ENCODE results near the gene NR5A1.

NR5A1 gene

DNA sequence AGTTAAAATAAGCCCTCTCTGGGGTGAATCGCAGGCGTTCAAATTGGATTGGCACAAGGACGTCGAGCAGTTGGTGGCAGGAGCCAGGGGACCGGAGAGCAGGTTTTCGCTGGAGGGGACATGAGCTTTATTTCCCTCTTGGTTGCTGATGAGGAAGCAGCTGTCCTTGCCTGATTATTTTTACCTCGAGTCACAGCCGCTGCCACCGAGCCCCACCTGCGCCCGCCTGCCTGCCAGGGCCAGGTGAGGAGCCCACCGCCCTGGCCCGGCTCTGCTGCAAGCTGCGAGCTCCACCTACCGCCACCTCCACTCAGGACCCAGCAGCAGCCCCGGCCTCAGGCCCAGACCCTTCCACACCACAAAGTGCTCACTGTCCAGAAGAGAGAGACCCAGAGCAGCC, 65.9 kb downstream of the NR5A1 start:
- no peak overlapping the region for H3K9ac ChIP-seq (ENCODE audit: low read depth, low read length)
- peaks cover 30% of the 10 kb centered on the region for H3K27me3 ChIP-seq (ENCODE audit: control insufficient read depth, insufficient read depth, low read length)
- H3K4me2 ChIP-seq (ENCODE audit: low read length): no peak overlapping the region

GRCh38 chr9:124440786-124441185, 66.4 kb downstream of the NR5A1 start:
- Histone ChIP-seq H3K27me3 (ENCODE audit: control insufficient read depth, insufficient read depth, low read length) (peaks cover 30% of the 10 kb centered on the region), H3K36me3 (ENCODE audit: insufficient read depth, low read length) (no peaks in the 10 kb centered on the region), H3K4me2 (ENCODE audit: low read length) (no peak overlapping the region), H3K4me3 (ENCODE audit: low read length) (no peak overlapping the region), H3K9me3 (replicated peaks; ENCODE audit: low read length) (no peaks in the 10 kb centered on the region), H3K4me1 (ENCODE audit: control insufficient read depth, insufficient read depth, low read length) (no peaks in the 10 kb centered on the region), H3K9ac (ENCODE audit: low read depth, low read length) (no peak overlapping the region)

More for the DNA sequence above, 65.9 kb downstream of the NR5A1 start:
- Histone ChIP-seq H3K36me3 (ENCODE audit: insufficient read depth, low read length) (no peaks in the 10 kb centered on the region), H3K9me3 (replicated peaks; ENCODE audit: low read length) (no peaks in the 10 kb centered on the region), H3K4me3 (ENCODE audit: low read length) (no peak overlapping the region), H3K4me1 (ENCODE audit: control insufficient read depth, insufficient read depth, low read length) (no peaks in the 10 kb centered on the region)

GRCh38 chr9:124439686-124440243, 67.4 kb downstream of the NR5A1 start:
- peaks cover 30% of the 10 kb centered on the region for H3K27me3 ChIP-seq (ENCODE audit: control insufficient read depth, insufficient read depth, low read length)
- H3K9me3 ChIP-seq (replicated peaks; ENCODE audit: low read length): no peaks in the 10 kb centered on the region
- H3K4me2 ChIP-seq (ENCODE audit: low read length): no peak overlapping the region
- no peak overlapping the region for H3K4me3 ChIP-seq (ENCODE audit: low read length)
- H3K36me3 ChIP-seq (ENCODE audit: insufficient read depth, low read length): no peaks in the 10 kb centered on the region
- H3K9ac ChIP-seq (ENCODE audit: low read depth, low read length): no peak overlapping the region
- no peaks in the 10 kb centered on the region for H3K4me1 ChIP-seq (ENCODE audit: control insufficient read depth, insufficient read depth, low read length)

- no peak overlapping the region for H3K9ac ChIP-seq (ENCODE audit: low read depth, low read length)
- no peak overlapping the region for H3K4me2 ChIP-seq (ENCODE audit: low read length)
These were observed 68.1 kb downstream of the NR5A1 start for GRCh38 chr9:124439086-124439485.

DNA sequence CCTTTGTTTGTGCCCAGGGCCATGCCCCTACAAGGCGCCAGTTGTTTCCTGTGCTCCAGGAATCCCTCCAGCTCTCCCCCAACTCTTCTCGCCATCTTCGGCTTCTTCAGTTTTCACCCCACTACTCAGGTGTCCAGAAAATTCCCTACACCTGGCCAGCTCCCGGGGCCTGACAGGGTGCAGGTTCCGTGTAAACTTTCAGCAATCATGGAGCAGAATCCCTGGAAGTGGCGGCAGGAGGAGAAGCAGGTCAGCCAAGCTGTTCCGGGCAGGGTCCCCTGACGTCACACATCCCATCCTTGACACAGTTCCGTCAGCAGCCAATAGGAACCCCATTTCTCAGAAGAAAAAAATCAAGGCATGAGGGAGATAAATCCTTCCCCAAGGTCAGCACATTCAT, 69.1 kb downstream of the NR5A1 start:
- Histone ChIP-seq H3K9me3 (replicated peaks; ENCODE audit: low read length) (no peaks in the 10 kb centered on the region), H3K36me3 (ENCODE audit: insufficient read depth, low read length) (no peaks in the 10 kb centered on the region), H3K4me2 (ENCODE audit: low read length) (no peak overlapping the region), H3K27me3 (ENCODE audit: control insufficient read depth, insufficient read depth, low read length) (peaks cover 41% of the 10 kb centered on the region), H3K4me1 (ENCODE audit: control insufficient read depth, insufficient read depth, low read length) (no peaks in the 10 kb centered on the region), H3K4me3 (ENCODE audit: low read length) (no peak overlapping the region), H3K9ac (ENCODE audit: low read depth, low read length) (no peak overlapping the region)

More at GRCh38 chr9:124439086-124439485, 68.1 kb downstream of the NR5A1 start:
- H3K4me1 ChIP-seq (ENCODE audit: control insufficient read depth, insufficient read depth, low read length): no peaks in the 10 kb centered on the region
- H3K27me3 ChIP-seq (ENCODE audit: control insufficient read depth, insufficient read depth, low read length): peaks cover 35% of the 10 kb centered on the region
- no peak overlapping the region for H3K4me3 ChIP-seq (ENCODE audit: low read length)
- H3K9me3 ChIP-seq (replicated peaks; ENCODE audit: low read length): no peaks in the 10 kb centered on the region
- no peaks in the 10 kb centered on the region for H3K36me3 ChIP-seq (ENCODE audit: insufficient read depth, low read length)

GRCh38 chr9:124437086-124437485, 70.1 kb downstream of the NR5A1 start:
- no peak overlapping the region for H3K9ac ChIP-seq (ENCODE audit: low read depth, low read length)
- no peak overlapping the region for H3K4me2 ChIP-seq (ENCODE audit: low read length)
- no peak overlapping the region for H3K4me3 ChIP-seq (ENCODE audit: low read length)
- no peaks in the 10 kb centered on the region for H3K4me1 ChIP-seq (ENCODE audit: control insufficient read depth, insufficient read depth, low read length)
- H3K27me3 ChIP-seq (ENCODE audit: control insufficient read depth, insufficient read depth, low read length): peaks cover 45% of the 10 kb centered on the region
- no peaks in the 10 kb centered on the region for H3K36me3 ChIP-seq (ENCODE audit: insufficient read depth, low read length)
- H3K9me3 ChIP-seq (replicated peaks; ENCODE audit: low read length): no peaks in the 10 kb centered on the region

- no peak overlapping the region for H3K4me2 ChIP-seq (ENCODE audit: low read length)
- H3K4me3 ChIP-seq (ENCODE audit: low read length): no peak overlapping the region
- H3K27me3 ChIP-seq (ENCODE audit: control insufficient read depth, insufficient read depth, low read length): peaks cover 41% of the 10 kb centered on the region
- H3K4me1 ChIP-seq (ENCODE audit: control insufficient read depth, insufficient read depth, low read length): no peaks in the 10 kb centered on the region
- no peaks in the 10 kb centered on the region for H3K36me3 ChIP-seq (ENCODE audit: insufficient read depth, low read length)
- no peak overlapping the region for H3K9ac ChIP-seq (ENCODE audit: low read depth, low read length)
- no peaks in the 10 kb centered on the region for H3K9me3 ChIP-seq (replicated peaks; ENCODE audit: low read length)
These were observed 70.9 kb downstream of the NR5A1 start for GRCh38 chr9:124436320-124436719.

All from skeletal muscle satellite cell (primary cell).